Transverse colon (tissue), 4 donors: ENCODE measurements around the gene NTNG1. TPM values are rescaled to one million over a fixed set of nuclear protein-coding genes. Genes with fewer than 3 reads are reported as not detected.

ENCODE experiments used
- DNase-seq: peaks from one replicate; pipeline ENCODE4 v3.0.0-alpha.2; 2019
- H3K27ac ChIP-seq, 4 donors: fragments of 200-600 bp; sonication (generic); 2 replicates each; pipeline ENCODE4 v1.5.1; 2016 to 2018; ENCODE audit warnings: inconsistent platforms in 4 of 4
- H3K27me3 ChIP-seq: fragments of 200-600 bp; sonication (generic); 2 replicates; pipeline ENCODE4 v1.5.1; 2017; ENCODE audit warnings: inconsistent platforms
- H3K36me3 ChIP-seq, 4 donors: fragments of 200-600 bp; sonication (generic); 2 replicates each; pipeline ENCODE4 v1.5.1; 2017 to 2019; ENCODE audit warnings: inconsistent platforms in 4 of 4
- H3K4me1 ChIP-seq, 4 donors: fragments of 200-600 bp; sonication (generic); 2 replicates each; pipeline ENCODE4 v1.5.1; 2017 to 2020; ENCODE audit warnings: inconsistent platforms in 4 of 4
- H3K4me3 ChIP-seq, 4 donors: fragments of 200-600 bp; sonication (generic); 1 replicate in 1 of 4; 2 replicates in 3 of 4; pipeline versions ENCODE4 v1.5.1 to v1.6.1; 2017 to 2019; ENCODE audit warnings: inconsistent platforms in 4 of 4
- H3K9me3 ChIP-seq, 2 donors: fragments of 200-600 bp; sonication (generic); 2 replicates each; pipeline ENCODE4 v1.5.1; 2017 to 2019; ENCODE audit warnings: inconsistent platforms in 2 of 2
- EP300 ChIP-seq: sonication (generic); formaldehyde crosslinking; IDR thresholded peaks from one replicate; pipeline ENCODE4 v1.6.1; 2017; ENCODE audit warnings: antibody characterized with exemption, low read depth
- POLR2A ChIP-seq: fragments of 450-650 bp; IDR thresholded peaks from one replicate; pipeline ENCODE4 v1.6.1; 2016; ENCODE audit warnings: antibody characterized with exemption, mild to moderate bottlenecking, moderate library complexity
- POLR2AphosphoS5 ChIP-seq, 3 donors: sonication (generic); formaldehyde crosslinking; IDR thresholded peaks; one replicate each; pipeline ENCODE4 v1.6.1; 2016; ENCODE audit warnings: antibody characterized with exemption in 3 of 3
- WGBS, 2 donors: methylation state at CpG; one replicate each; pipeline ENCODE4 v1.1.5; 2018; ENCODE audit warnings: low coverage in 1 of 2; 5-methylcytosine and 5-hydroxymethylcytosine counted together
- in situ Hi-C, 4 donors: fragments of 200-750 bp; cut with MboI; loops; one replicate each; pipeline versions ENCODE4 v1.15.0 to v1.15.1; 2017; ENCODE audit warnings: low sequenced_read_pairs in 3 of 4, low pct_ligation_motif_present in 1 of 4, low pct_unique_long_range_greater_than_20kb in 1 of 4
- intact Hi-C: fragments of 100-400 bp; cut with DNase I; formaldehyde crosslinking; loops from one replicate; pipeline ENCODE4 v1.15.1; 2023; ENCODE audit warnings: low total_unique reads
- small RNA-seq, 4 donors: library from RNA; depleted of rRNA; stranded (forward); fragments of <200 nt; gene quantifications; one replicate each; pipeline ENCODE3, GENCODE V24; 2016
- total RNA-seq, 4 donors: library from RNA; depleted of rRNA; stranded (reverse); fragments of >200 nt; gene quantifications; one replicate each; pipeline ENCODE4 v1.1.0, GENCODE V29; 2016
- TF ChIP-seq, protein P1 (sequence below), 5 experiments: fragments of 200-600 bp in 3 of 5; fragments of 450-650 bp in 2 of 5; sonication (generic) in 3 of 5; IDR thresholded peaks; 1 replicate in 2 of 5; 2 replicates in 3 of 5; pipeline ENCODE4 v1.5.1; 2016 to 2017; ENCODE audit warnings: antibody characterized with exemption in 5 of 5, inconsistent platforms in 3 of 5, mild to moderate bottlenecking in 2 of 5, moderate library complexity in 1 of 5

The NTNG1 gene
- total RNA-seq, 4 donors from 2014 or later, result 1.8 to 6.4 (median 3.5) TPM; not detected in 1

DNA sequence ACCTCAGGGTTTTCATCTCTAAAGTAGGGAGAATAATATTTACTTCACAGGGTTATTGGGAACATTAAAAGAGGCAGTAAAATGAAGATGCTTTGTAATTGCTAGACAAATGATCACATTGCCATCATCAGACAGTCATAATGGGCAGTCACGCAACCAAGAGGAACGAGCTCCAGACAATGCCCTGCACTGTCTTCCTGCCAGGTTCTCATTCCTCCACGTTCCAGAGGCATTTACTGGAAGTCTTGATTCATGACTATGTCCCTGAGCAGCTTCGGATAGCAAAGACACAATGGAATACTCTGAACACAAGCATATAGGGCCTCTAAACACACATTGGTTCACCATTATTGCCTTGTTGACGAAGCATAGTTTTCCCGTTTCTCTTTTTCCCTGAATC is 389.7 kb downstream of the NTNG1 start:
- H3K36me3 ChIP-seq, result no peaks in the 10 kb centered on the region
- no peaks in the 10 kb centered on the region for H3K27me3 ChIP-seq
- H3K4me1 ChIP-seq, result peaks cover 7 to 14% (median 10%) of the 10 kb centered on the region in 4 donors
- H3K9me3 ChIP-seq, result no peaks in the 10 kb centered on the region
- H3K4me3 ChIP-seq, result no peak overlapping the region
- TF ChIP-seq POLR2AphosphoS5 (IDR thresholded peaks at IDR 0.05), result peak; percentile 25 to 51 (median 49)
- TF ChIP-seq POLR2A, result no peak
- DNase-seq, result peak; percentile 12
- 36 to 55% methylated on average over 5 to 6 of the region's 6 CpGs for WGBS, 2 donors
- no peak overlapping the region for H3K27ac ChIP-seq
- intact Hi-C loops, result no loop called here
- in situ Hi-C loops, result loop anchor here in 2 of 4 donors (10.0 to 25.0 kb wide), 2 partner anchors 207 to 214 kb away; no protein-coding TSS in a partner anchor

DNA sequence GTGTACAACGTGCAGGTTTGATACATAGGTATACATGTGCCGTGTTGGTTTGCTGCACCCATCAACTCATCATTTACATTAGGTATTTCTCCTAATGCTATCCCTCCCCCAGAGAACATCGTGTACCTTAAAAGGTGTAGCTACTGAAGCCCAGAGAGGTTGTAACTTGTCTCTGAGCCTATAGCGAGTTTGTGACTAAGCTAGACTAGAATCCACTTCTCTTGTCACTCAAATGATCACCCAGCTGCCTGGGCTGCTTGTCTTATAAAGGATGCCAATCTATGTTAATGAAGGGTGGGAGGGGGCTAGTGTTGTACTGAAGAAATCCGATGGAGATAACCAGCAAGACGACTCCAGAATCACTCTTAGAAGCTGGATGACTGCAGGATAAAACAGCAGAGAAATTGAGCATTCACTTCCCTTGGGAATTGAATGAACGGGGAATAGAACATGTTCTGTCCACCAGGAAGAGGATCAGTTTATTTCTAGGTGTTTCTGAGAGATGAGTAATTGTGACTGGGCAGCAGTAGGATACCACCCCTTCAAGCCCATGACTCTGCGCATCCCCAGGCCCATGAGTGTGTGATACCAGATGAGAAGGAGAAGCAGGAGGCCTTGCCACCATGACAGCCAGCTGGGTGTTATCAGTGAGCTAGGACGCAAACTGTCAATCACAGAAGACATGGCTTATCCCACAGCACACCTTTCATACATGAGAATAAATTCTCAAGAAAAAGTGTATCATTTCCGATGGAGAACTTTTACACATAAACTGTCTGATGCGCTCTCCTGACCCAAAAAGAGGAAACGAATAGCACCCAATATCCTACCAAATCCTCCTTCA is 390.4 kb downstream of the NTNG1 start:
- peaks cover 11 to 21% (median 16%) of the 10 kb centered on the region in 4 donors for H3K4me1 ChIP-seq
- H3K27ac ChIP-seq, result no peak overlapping the region
- H3K36me3 ChIP-seq, result no peaks in the 10 kb centered on the region
- TF ChIP-seq, protein P1, sequence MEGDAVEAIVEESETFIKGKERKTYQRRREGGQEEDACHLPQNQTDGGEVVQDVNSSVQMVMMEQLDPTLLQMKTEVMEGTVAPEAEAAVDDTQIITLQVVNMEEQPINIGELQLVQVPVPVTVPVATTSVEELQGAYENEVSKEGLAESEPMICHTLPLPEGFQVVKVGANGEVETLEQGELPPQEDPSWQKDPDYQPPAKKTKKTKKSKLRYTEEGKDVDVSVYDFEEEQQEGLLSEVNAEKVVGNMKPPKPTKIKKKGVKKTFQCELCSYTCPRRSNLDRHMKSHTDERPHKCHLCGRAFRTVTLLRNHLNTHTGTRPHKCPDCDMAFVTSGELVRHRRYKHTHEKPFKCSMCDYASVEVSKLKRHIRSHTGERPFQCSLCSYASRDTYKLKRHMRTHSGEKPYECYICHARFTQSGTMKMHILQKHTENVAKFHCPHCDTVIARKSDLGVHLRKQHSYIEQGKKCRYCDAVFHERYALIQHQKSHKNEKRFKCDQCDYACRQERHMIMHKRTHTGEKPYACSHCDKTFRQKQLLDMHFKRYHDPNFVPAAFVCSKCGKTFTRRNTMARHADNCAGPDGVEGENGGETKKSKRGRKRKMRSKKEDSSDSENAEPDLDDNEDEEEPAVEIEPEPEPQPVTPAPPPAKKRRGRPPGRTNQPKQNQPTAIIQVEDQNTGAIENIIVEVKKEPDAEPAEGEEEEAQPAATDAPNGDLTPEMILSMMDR (IDR thresholded peaks at IDR 0.05), result no peak
- TF ChIP-seq POLR2AphosphoS5 (IDR thresholded peaks at IDR 0.05), result no peak
- TF ChIP-seq EP300, result no peak
- no peak for TF ChIP-seq POLR2A
- WGBS, 2 donors, result 89 to 90% methylated on average over 9 to 12 of the region's 12 CpGs
- in situ Hi-C loops, result loop anchor here in 2 of 4 donors (10.0 to 25.0 kb wide), 2 partner anchors 206 to 214 kb away; no protein-coding TSS in a partner anchor
- no peaks in the 10 kb centered on the region for H3K9me3 ChIP-seq
- no peaks in the 10 kb centered on the region for H3K27me3 ChIP-seq
- intact Hi-C loops, result no loop called here
- H3K4me3 ChIP-seq, result no peak overlapping the region
- no peak for DNase-seq

DNA sequence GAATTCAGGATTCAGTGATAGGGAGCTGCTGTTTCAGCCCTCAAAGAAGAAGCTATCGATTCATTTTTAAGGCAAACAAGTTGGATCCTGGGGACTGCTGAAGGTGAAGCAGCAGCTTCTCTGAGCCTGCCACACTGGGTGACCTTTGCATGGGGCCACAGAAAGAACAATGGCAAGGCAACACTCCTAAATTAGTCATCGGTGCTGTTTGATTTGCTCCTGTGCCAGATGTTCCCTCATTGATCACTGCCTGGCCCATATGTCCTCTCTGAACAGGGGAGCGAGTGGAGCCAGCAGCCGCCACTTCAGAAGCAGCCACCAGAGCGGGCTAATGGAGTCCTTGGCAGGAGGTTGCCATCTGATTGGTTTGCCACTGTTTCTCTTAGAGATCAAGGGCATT is 391.5 kb downstream of the NTNG1 start:
- in situ Hi-C loops (loop anchor here in 2 of 4 donors (10.0 to 25.0 kb wide), 2 partner anchors 205 to 212 kb away; no protein-coding TSS in a partner anchor), intact Hi-C loops (no loop called here)
- Histone ChIP-seq H3K27ac (no peak overlapping the region), H3K4me3 (no peak overlapping the region), H3K36me3 (no peaks in the 10 kb centered on the region), H3K4me1 (peaks cover 11 to 28% (median 23%) of the 10 kb centered on the region in 4 donors), H3K9me3 (no peaks in the 10 kb centered on the region), H3K27me3 (no peaks in the 10 kb centered on the region)
- 79 to 83% methylated on average over 1 to 5 of the region's 5 CpGs for WGBS, 2 donors
- DNase-seq, result no peak
- TF ChIP-seq, protein P1 (IDR thresholded peaks at IDR 0.05), result no peak
- TF ChIP-seq POLR2AphosphoS5 (IDR thresholded peaks at IDR 0.05), result no peak
- no peak for TF ChIP-seq POLR2A
- TF ChIP-seq EP300, result no peak

Small RNA genes lying within 50 kb of the gene (small RNA-seq; reads per million reads assigned to genes)
- 0 to 4.1 (median 1.3) reads per million in 4 donors for gene AC114491.1

Other genes starting within 250 kb of the NTNG1 start
- gene PRMT6, start 84.4 kb upstream of the NTNG1 start, total RNA-seq, result 10 to 100 TPM; 10.7 to 15.7 (median 12.0) TPM